Measurements from ENCODE around the gene RPUSD3.

DNA sequence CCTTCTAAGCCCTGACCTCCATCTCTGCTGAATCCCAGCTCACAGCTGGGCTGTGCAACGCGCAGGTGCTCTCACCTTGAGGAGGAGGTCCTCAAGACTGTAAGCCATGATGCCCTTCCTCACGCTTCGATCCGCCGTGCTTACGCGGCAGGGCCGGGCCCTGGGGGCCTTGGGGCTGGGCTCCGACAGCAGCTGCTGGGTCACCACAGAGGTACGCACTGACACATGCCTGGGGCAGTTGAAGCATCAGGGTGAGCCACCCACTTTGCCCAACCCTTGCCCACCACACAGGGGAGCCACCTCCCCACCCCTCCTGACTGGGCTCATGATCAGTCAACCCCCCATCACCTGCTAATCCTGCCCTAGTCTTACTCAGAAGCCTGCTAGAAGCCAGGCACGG lies 33.2 kb upstream of the RPUSD3 start:
- TF ChIP-seq, protein P1, sequence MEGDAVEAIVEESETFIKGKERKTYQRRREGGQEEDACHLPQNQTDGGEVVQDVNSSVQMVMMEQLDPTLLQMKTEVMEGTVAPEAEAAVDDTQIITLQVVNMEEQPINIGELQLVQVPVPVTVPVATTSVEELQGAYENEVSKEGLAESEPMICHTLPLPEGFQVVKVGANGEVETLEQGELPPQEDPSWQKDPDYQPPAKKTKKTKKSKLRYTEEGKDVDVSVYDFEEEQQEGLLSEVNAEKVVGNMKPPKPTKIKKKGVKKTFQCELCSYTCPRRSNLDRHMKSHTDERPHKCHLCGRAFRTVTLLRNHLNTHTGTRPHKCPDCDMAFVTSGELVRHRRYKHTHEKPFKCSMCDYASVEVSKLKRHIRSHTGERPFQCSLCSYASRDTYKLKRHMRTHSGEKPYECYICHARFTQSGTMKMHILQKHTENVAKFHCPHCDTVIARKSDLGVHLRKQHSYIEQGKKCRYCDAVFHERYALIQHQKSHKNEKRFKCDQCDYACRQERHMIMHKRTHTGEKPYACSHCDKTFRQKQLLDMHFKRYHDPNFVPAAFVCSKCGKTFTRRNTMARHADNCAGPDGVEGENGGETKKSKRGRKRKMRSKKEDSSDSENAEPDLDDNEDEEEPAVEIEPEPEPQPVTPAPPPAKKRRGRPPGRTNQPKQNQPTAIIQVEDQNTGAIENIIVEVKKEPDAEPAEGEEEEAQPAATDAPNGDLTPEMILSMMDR (IDR thresholded peaks at IDR 0.05) = no peak
- no peak for TF ChIP-seq POLR2A (IDR thresholded peaks at IDR 0.05)

Measured in lower leg skin (tissue), 3 donors.